ENCODE results near the gene ATP1A1.

The ATP1A1 gene

GRCh38 chr1:116350097-116350645 lies 22.9 kb upstream of the ATP1A1 start:
- no peak for DNase-seq (ENCODE audit: extremely low read depth, low read depth)
- no peak overlapping the region for H3K4me3 ChIP-seq (replicated peaks; ENCODE audit: low read depth, low read length)
- TF ChIP-seq CTCF (IDR thresholded peaks at IDR 0.05; ENCODE audit: low read depth, low read length, missing control alignments): no peak

- no peak overlapping the region for H3K4me3 ChIP-seq (replicated peaks; ENCODE audit: low read depth, low read length)
- no peak for TF ChIP-seq CTCF (IDR thresholded peaks at IDR 0.05; ENCODE audit: low read depth, low read length, missing control alignments)
- DNase-seq (ENCODE audit: extremely low read depth, low read depth): no peak
Measured at GRCh38 chr1:116351914-116352313, 21.1 kb upstream of the ATP1A1 start.

GRCh38 chr1:116352349-116352813 lies 20.7 kb upstream of the ATP1A1 start:
- TF ChIP-seq CTCF (IDR thresholded peaks at IDR 0.05; ENCODE audit: low read depth, low read length, missing control alignments): no peak
- no peak overlapping the region for H3K4me3 ChIP-seq (replicated peaks; ENCODE audit: low read depth, low read length)
- DNase-seq (ENCODE audit: extremely low read depth, low read depth): no peak

GRCh38 chr1:116353155-116353554 lies 19.9 kb upstream of the ATP1A1 start:
- no peak overlapping the region for H3K4me3 ChIP-seq (replicated peaks; ENCODE audit: low read depth, low read length)
- no peak for DNase-seq (ENCODE audit: extremely low read depth, low read depth)
- no peak for TF ChIP-seq CTCF (IDR thresholded peaks at IDR 0.05; ENCODE audit: low read depth, low read length, missing control alignments)

GRCh38 chr1:116356067-116356466 lies 17.0 kb upstream of the ATP1A1 start:
- TF ChIP-seq CTCF (IDR thresholded peaks at IDR 0.05; ENCODE audit: low read depth, low read length, missing control alignments): no peak
- DNase-seq (ENCODE audit: extremely low read depth, low read depth): no peak
- no peak overlapping the region for H3K4me3 ChIP-seq (replicated peaks; ENCODE audit: low read depth, low read length)

GRCh38 chr1:116356673-116357072 lies 16.4 kb upstream of the ATP1A1 start:
- TF ChIP-seq CTCF (IDR thresholded peaks at IDR 0.05; ENCODE audit: low read depth, low read length, missing control alignments): no peak
- no peak overlapping the region for H3K4me3 ChIP-seq (replicated peaks; ENCODE audit: low read depth, low read length)
- no peak for DNase-seq (ENCODE audit: extremely low read depth, low read depth)

- no peak for DNase-seq (ENCODE audit: extremely low read depth, low read depth)
- no peak overlapping the region for H3K4me3 ChIP-seq (replicated peaks; ENCODE audit: low read depth, low read length)
- no peak for TF ChIP-seq CTCF (IDR thresholded peaks at IDR 0.05; ENCODE audit: low read depth, low read length, missing control alignments)
Measured at GRCh38 chr1:116357487-116357886, 15.6 kb upstream of the ATP1A1 start.

Measured in HFF-Myc (cell line).